GM12872 (cell line): ENCODE data around the gene RTL3.

Experiments
- CTCF ChIP-seq: IDR thresholded peaks from 3 replicates; pipeline ENCODE4 v1.5.1; 2011; ENCODE audit warnings: low read depth, mild to moderate bottlenecking, low read length, moderate library complexity; ENCODE audit not compliant: insufficient read depth

Gene RTL3

GRCh38 chrX:78650906-78651437 is 8.2 kb downstream of the RTL3 start:
- no peak for TF ChIP-seq CTCF

GRCh38 chrX:78643874-78644273 is 15.3 kb downstream of the RTL3 start:
- no peak for TF ChIP-seq CTCF

- TF ChIP-seq CTCF: no peak
These were observed 16.0 kb downstream of the RTL3 start for GRCh38 chrX:78643096-78643495.

- no peak for TF ChIP-seq CTCF
These were observed 33.9 kb downstream of the RTL3 start for GRCh38 chrX:78624962-78625909.

- TF ChIP-seq CTCF: no peak
These were observed 34.7 kb downstream of the RTL3 start for GRCh38 chrX:78624426-78624825.

- no peak for TF ChIP-seq CTCF
These were observed 36.3 kb downstream of the RTL3 start for GRCh38 chrX:78622831-78623230.

- no peak for TF ChIP-seq CTCF
These were observed 39.3 kb downstream of the RTL3 start for GRCh38 chrX:78619834-78620233.
